Measurements from ENCODE around the gene ZNF518A. TPM values are rescaled to one million over a fixed set of nuclear protein-coding genes. Genes with fewer than 3 reads are reported as not detected.

Gene ZNF518A
- total RNA-seq, 4 donors from 2014 or later, result 18.9 to 24.5 (median 20.1) TPM

DNA sequence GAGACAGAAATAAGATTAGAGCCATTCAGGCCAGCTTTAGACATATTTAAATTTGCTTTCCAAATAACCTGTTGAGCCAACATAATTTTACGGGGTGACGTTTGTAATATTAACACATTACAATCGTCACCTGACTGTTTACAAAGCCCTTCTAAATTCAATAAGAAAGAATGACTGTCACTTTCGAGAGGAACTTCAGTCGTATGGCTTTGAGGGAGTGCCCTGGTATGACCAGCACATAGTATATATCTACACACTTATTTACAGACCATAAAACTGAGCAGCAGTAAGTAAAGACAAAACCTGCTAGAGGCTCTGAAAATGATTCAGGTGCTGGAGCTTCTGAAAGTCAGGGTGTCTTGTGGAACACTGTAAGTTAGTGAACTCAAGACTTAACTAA is 78.8 kb downstream of the ZNF518A start:
- TF ChIP-seq, protein P1, sequence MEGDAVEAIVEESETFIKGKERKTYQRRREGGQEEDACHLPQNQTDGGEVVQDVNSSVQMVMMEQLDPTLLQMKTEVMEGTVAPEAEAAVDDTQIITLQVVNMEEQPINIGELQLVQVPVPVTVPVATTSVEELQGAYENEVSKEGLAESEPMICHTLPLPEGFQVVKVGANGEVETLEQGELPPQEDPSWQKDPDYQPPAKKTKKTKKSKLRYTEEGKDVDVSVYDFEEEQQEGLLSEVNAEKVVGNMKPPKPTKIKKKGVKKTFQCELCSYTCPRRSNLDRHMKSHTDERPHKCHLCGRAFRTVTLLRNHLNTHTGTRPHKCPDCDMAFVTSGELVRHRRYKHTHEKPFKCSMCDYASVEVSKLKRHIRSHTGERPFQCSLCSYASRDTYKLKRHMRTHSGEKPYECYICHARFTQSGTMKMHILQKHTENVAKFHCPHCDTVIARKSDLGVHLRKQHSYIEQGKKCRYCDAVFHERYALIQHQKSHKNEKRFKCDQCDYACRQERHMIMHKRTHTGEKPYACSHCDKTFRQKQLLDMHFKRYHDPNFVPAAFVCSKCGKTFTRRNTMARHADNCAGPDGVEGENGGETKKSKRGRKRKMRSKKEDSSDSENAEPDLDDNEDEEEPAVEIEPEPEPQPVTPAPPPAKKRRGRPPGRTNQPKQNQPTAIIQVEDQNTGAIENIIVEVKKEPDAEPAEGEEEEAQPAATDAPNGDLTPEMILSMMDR (IDR thresholded peaks at IDR 0.05; ENCODE audit: low read depth), result no peak

DNA sequence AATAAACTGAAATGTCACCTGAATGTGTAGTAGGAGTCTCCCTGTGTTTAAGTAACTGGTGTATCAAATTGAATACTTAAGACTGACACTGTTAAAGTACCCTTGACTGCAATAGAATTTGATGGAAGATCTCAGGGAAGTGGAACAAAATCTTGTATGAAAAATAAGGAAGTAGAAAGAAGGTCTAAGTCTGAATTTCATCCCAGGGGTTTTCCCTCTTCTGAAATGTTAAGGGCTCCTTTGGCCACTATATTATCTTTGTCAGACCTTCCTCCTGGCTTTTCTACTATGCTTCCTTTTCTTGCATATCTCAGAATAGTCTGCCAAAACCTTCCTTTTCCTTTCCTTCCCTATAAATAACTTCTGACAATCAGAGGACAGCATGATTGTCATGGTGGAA is 81.7 kb downstream of the ZNF518A start:
- TF ChIP-seq, protein P1 (IDR thresholded peaks at IDR 0.05; ENCODE audit: low read depth), result no peak

DNA sequence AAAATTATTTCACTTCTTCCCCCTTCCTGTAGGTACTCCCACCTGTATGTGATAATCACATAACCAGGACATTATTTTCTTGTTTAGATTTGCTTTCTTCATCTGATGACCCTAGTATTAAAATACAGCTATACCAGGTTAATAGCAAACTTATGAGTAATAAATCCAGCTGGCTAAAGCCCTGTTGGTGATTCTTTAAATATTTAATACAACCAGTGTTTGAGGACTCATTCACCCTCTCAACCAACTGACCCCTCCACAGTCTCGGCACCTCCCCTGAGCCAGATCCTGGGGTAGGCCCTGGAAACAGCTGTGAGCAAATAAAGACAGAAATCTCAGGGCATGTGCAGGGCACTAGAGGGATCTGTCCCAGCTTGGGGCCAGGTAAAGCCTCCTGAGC is 82.8 kb downstream of the ZNF518A start:
- TF ChIP-seq, protein P1 (IDR thresholded peaks at IDR 0.05; ENCODE audit: low read depth), result no peak

Small RNA genes lying within 50 kb of the gene (small RNA-seq; reads per million reads assigned to genes)
- gene RNU6-271P, result not detected

Other genes with a start within 250 kb of the ZNF518A start
- 1 to 10 TPM; 1.1 to 4.4 (median 2.2) TPM for gene CC2D2B, start 222.3 kb upstream of the ZNF518A start, total RNA-seq
- gene CCNJ, start 86.7 kb upstream of the ZNF518A start, total RNA-seq, result 1 to 10 TPM; 2.6 to 5.6 (median 4.8) TPM
- 10 to 100 TPM in 1 of 4 donors, 1 to 10 TPM in 3; 2.1 to 12.6 (median 6.1) TPM for gene BLNK, start 141.3 kb downstream of the ZNF518A start, total RNA-seq
- not detected for gene DNTT, start 174.1 kb downstream of the ZNF518A start, total RNA-seq
- not detected for gene OPALIN, start 228.7 kb downstream of the ZNF518A start, total RNA-seq